H9 (cell line): ENCODE measurements around the gene CISD3. TPM values are rescaled to one million over a fixed set of nuclear protein-coding genes. Genes with fewer than 3 reads are reported as not detected.
A peak's percentile ranks its signal among the peaks of the same experiment; 100 is the strongest.

Experiments used
- DNase-seq: peaks from one replicate; pipeline ENCODE4 v3.0.0-alpha.2; 2017
- H2AFZ ChIP-seq: one replicate; pipeline ENCODE4 v1.6.1; 2013; ENCODE audit warnings: mild to moderate bottlenecking, low read length, control low read depth, moderate library complexity
- H2AK5ac ChIP-seq: 2 replicates; pipeline ENCODE4 v1.6.1; 2013; ENCODE audit warnings: low read length, control low read depth, mixed read lengths; ENCODE audit not compliant: insufficient read length
- H2BK120ac ChIP-seq: one replicate; pipeline ENCODE4 v1.6.1; 2013; ENCODE audit warnings: low read depth, mild to moderate bottlenecking, low read length, control low read depth, inconsistent platforms; ENCODE audit not compliant: poor library complexity, severe bottlenecking
- H2BK12ac ChIP-seq: 2 replicates; pipeline ENCODE4 v1.6.1; 2013; ENCODE audit warnings: low read length, control low read depth, mixed read lengths, low read depth; ENCODE audit not compliant: insufficient read length
- H2BK15ac ChIP-seq: 2 replicates; pipeline ENCODE4 v1.6.1; 2013; ENCODE audit warnings: low read depth, low read length, control low read depth
- H2BK20ac ChIP-seq: one replicate; pipeline ENCODE4 v1.6.1; 2013; ENCODE audit warnings: low read depth, mild to moderate bottlenecking, low read length, control low read depth, inconsistent platforms; ENCODE audit not compliant: poor library complexity, severe bottlenecking
- H2BK5ac ChIP-seq: 2 replicates; pipeline ENCODE4 v1.6.1; 2013; ENCODE audit warnings: low read length, control low read depth, mixed read lengths; ENCODE audit not compliant: insufficient read length
- H3K14ac ChIP-seq: 2 replicates; pipeline ENCODE4 v1.6.1; 2013; ENCODE audit warnings: low read length, control low read depth; ENCODE audit not compliant: insufficient read depth
- H3K18ac ChIP-seq: 2 replicates; pipeline ENCODE4 v1.6.1; 2013; ENCODE audit warnings: low read depth, mild to moderate bottlenecking, mixed read lengths, low read length, control low read depth; ENCODE audit not compliant: insufficient read length
- H3K23ac ChIP-seq: 2 replicates; pipeline ENCODE4 v1.6.1; 2013; ENCODE audit warnings: low read length, control low read depth, mixed read lengths, low read depth; ENCODE audit not compliant: insufficient read length
- H3K23me2 ChIP-seq: 2 replicates; pipeline ENCODE4 v1.6.1; 2013; ENCODE audit warnings: low read depth, mild to moderate bottlenecking, mixed read lengths, low read length, control low read depth; ENCODE audit not compliant: insufficient read length, poor library complexity, severe bottlenecking
- H3K27ac ChIP-seq: 2 replicates; pipeline ENCODE4 v1.5.1; 2013; ENCODE audit warnings: low read length, control low read depth, mixed read lengths, low read depth; ENCODE audit not compliant: insufficient read length
- H3K27me3 ChIP-seq: 2 replicates; pipeline ENCODE4 v1.6.1; 2013; ENCODE audit warnings: low read length, control low read depth, inconsistent platforms; ENCODE audit not compliant: insufficient read depth
- H3K4ac ChIP-seq: 2 replicates; pipeline ENCODE4 v1.6.1; 2013; ENCODE audit warnings: low read depth, mild to moderate bottlenecking, control low read depth, inconsistent platforms, low read length, moderate library complexity
- H3K4me1 ChIP-seq: 2 replicates; pipeline ENCODE4 v1.6.1; 2013; ENCODE audit warnings: low read length, control low read depth, inconsistent platforms; ENCODE audit not compliant: insufficient read depth
- H3K4me2 ChIP-seq: 2 replicates; pipeline ENCODE4 v1.6.1; 2013; ENCODE audit warnings: low read length, control low read depth, mixed read lengths; ENCODE audit not compliant: insufficient read length, insufficient read depth
- H3K56ac ChIP-seq: 2 replicates; pipeline ENCODE4 v1.6.1; 2013; ENCODE audit warnings: low read depth, mild to moderate bottlenecking, mixed read lengths, low read length, control low read depth; ENCODE audit not compliant: insufficient read length
- H3K79me1 ChIP-seq: 2 replicates; pipeline ENCODE4 v1.6.1; 2013; ENCODE audit warnings: low read depth, mild to moderate bottlenecking, moderate library complexity, low read length, control low read depth, inconsistent platforms; ENCODE audit not compliant: insufficient read depth, poor library complexity, severe bottlenecking
- H3K79me2 ChIP-seq: 2 replicates; pipeline ENCODE4 v1.6.1; 2013; ENCODE audit warnings: low read length, control low read depth, inconsistent platforms; ENCODE audit not compliant: insufficient read depth
- H3K9ac ChIP-seq: 2 replicates; pipeline ENCODE4 v1.6.1; 2013; ENCODE audit warnings: low read length, control low read depth, mixed read lengths; ENCODE audit not compliant: insufficient read length; ENCODE audit errors: extremely low read depth
- H3K9me3 ChIP-seq: one replicate; pipeline ENCODE4 v1.6.1; 2013; ENCODE audit warnings: low read depth, low read length, inconsistent platforms; ENCODE audit not compliant: control insufficient read depth
- H3T11ph ChIP-seq: one replicate; pipeline ENCODE4 v1.6.1; 2013; ENCODE audit warnings: mild to moderate bottlenecking, low read length, control low read depth, inconsistent platforms
- H4K20me1 ChIP-seq: one replicate; pipeline ENCODE4 v1.6.1; 2013; ENCODE audit not compliant: control insufficient read depth, insufficient read length, insufficient read depth
- H4K5ac ChIP-seq: 2 replicates; pipeline ENCODE4 v1.6.1; 2013; ENCODE audit warnings: low read depth, mild to moderate bottlenecking, mixed read lengths, low read length, control low read depth; ENCODE audit not compliant: insufficient read length
- H4K8ac ChIP-seq: replicated peaks from 2 replicates; pipeline ENCODE4 v1.6.1; 2013; ENCODE audit warnings: low read length, control low read depth, mixed read lengths, low read depth; ENCODE audit not compliant: insufficient read length
- H4K91ac ChIP-seq: 2 replicates; pipeline ENCODE4 v1.6.1; 2013; ENCODE audit warnings: low read depth, mild to moderate bottlenecking, moderate library complexity, mixed read lengths, low read length, control low read depth; ENCODE audit not compliant: insufficient read length
- H3K27ac Mint-ChIP-seq, 3 experiments: 2 replicates in 2 of 3; 3 replicates in 1 of 3; pipeline ENCODE4 v1.8.0; 2020 to 2021; ENCODE audit warnings: mixed read lengths in 3 of 3, mild to moderate bottlenecking in 1 of 3, moderate library complexity in 1 of 3
- H3K27me3 Mint-ChIP-seq: 2 replicates; pipeline ENCODE4 v1.8.0; 2021; ENCODE audit warnings: low read depth, mild to moderate bottlenecking, moderate library complexity, mixed read lengths
- H3K36me3 Mint-ChIP-seq, 3 experiments: 2 replicates in 2 of 3; 3 replicates in 1 of 3; pipeline ENCODE4 v1.8.0; 2020 to 2021; ENCODE audit warnings: low read depth in 3 of 3, mixed read lengths in 3 of 3; ENCODE audit not compliant: insufficient read depth in 1 of 3
- H3K4me1 Mint-ChIP-seq, 2 experiments: 2 replicates each; pipeline ENCODE4 v1.8.0; 2020; ENCODE audit warnings: mixed read lengths in 2 of 2
- H3K4me3 Mint-ChIP-seq, 2 experiments: 2 replicates in 1 of 2; 3 replicates in 1 of 2; pipeline ENCODE4 v1.8.0; 2020 to 2021; ENCODE audit warnings: mild to moderate bottlenecking in 2 of 2, mixed read lengths in 2 of 2, moderate library complexity in 1 of 2
- H3K9me3 Mint-ChIP-seq, 2 experiments: 2 replicates in 1 of 2; 3 replicates in 1 of 2; pipeline ENCODE4 v1.8.0; 2020; ENCODE audit warnings: mild to moderate bottlenecking in 2 of 2, mixed read lengths in 2 of 2, moderate library complexity in 1 of 2
- CTCF ChIP-seq: fragments of 200-600 bp; sonication (generic); conservative IDR thresholded peaks from 3 replicates; pipeline ENCODE4 v1.8.0; 2021; ENCODE audit warnings: antibody characterized with exemption, mild to moderate bottlenecking
- WGBS: extraction: QIAGEN DNeasy Blood & Tissue Kit; methylation state at CpG from one replicate; pipeline ENCODE4 v1.1.7; 2013; ENCODE audit warnings: missing lambda C conversion rate, low lambda C conversion rate, mixed read lengths; ENCODE audit not compliant: insufficient read length; ENCODE audit errors: extremely low coverage; 5-methylcytosine and 5-hydroxymethylcytosine counted together
- total RNA-seq: library from RNA; stranded (reverse); gene quantifications from 2 replicates; pipeline ENCODE4 v1.2.1, GENCODE V29; 2021

The CISD3 gene
- total RNA-seq, 1 experiment from 2014 or later = 10.7 TPM

GRCh38 chr17:38733282-38733981 is 3.3 kb downstream of the CISD3 start:
- no peak overlapping the region for H4K8ac ChIP-seq
- Mint-ChIP-seq H3K4me3 (peak overlapping the region in 1 of 2 experiments; percentile 9; a peak in 1 of 5 replicates), H3K4me1 (peaks cover 13 to 26% of the 10 kb centered on the region in 2 experiments), H3K27ac (no peak overlapping the region), H3K9me3 (no peaks in the 10 kb centered on the region; a peak in 1 of 5 replicates), H3K27me3 (peaks cover 17% of the 10 kb centered on the region), H3K36me3 (peaks cover 12 to 46% (median 37%) of the 10 kb centered on the region in 3 experiments; a peak in 6 of 7 replicates)
- H3K14ac ChIP-seq = no peak overlapping the region; the same call in 1 of the 2 replicates
- no peak overlapping the region for H3K56ac ChIP-seq
- no peak overlapping the region for H3K23ac ChIP-seq
- WGBS = no CpG with 5 or more reads among the region's 9 CpGs
- DNase-seq = peak; percentile 28
- H3K9ac ChIP-seq = no peak overlapping the region
- H3K4me2 ChIP-seq = no peak overlapping the region
- H4K5ac ChIP-seq = no peak overlapping the region
- no peak overlapping the region for H2BK5ac ChIP-seq
- H3K79me2 ChIP-seq = no peaks in the 10 kb centered on the region
- no peak overlapping the region for H2AFZ ChIP-seq
- no peak overlapping the region for H4K91ac ChIP-seq
- no peak overlapping the region for H2BK20ac ChIP-seq
- no peak overlapping the region for H3K4ac ChIP-seq
- H2BK15ac ChIP-seq = no peak overlapping the region
- peaks cover 2% of the 10 kb centered on the region; the same call in 1 of the 2 replicates for H3K27me3 ChIP-seq
- H3K4me1 ChIP-seq = peaks cover 2% of the 10 kb centered on the region; the same call in 1 of the 2 replicates
- TF ChIP-seq CTCF = no peak
- no peak overlapping the region for H3T11ph ChIP-seq
- no peak overlapping the region for H3K27ac ChIP-seq
- no peak overlapping the region for H2BK120ac ChIP-seq
- no peaks in the 10 kb centered on the region for H3K9me3 ChIP-seq
- H3K79me1 ChIP-seq = no peaks in the 10 kb centered on the region
- H4K20me1 ChIP-seq = no peaks in the 10 kb centered on the region
- H2AK5ac ChIP-seq = no peak overlapping the region
- H3K18ac ChIP-seq = no peak overlapping the region
- H2BK12ac ChIP-seq = no peak overlapping the region
- H3K23me2 ChIP-seq = peaks cover 5% of the 10 kb centered on the region
